CD4-positive, alpha-beta T cell treated with Interleukin-4 for 1 hour (primary cell): ENCODE results near the gene FOXP2.
"Not testable (repeated sequence)": the region's sequence is repeated elsewhere in the genome, so short reads cannot be mapped to it uniquely, and the experiment has no call there.

Source experiments
- DNase-seq, 2 donors: peaks; one replicate each; pipeline ENCODE4 v3.0.0-alpha.2; 2020 to 2022

The FOXP2 gene

DNA sequence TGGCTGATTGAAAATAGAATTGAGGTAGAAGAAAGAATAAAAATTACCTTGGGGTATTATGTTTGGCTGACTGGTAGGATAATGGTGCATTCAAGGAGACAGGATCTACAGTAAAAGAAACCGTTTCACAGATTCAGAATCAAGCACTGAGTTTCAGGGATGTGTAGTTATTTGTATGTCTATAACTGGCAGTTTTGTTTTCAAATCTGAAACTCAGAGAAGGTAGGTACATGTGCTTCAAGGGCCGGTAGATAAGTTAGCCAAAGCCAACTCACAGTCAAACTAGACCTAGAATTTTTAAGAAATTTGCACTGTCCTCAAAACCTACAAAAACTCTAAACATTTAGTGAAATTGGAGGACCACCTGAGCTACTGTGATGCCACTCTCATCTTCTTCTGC, 191.5 kb downstream of the FOXP2 start:
- DNase-seq, result no peak

DNA sequence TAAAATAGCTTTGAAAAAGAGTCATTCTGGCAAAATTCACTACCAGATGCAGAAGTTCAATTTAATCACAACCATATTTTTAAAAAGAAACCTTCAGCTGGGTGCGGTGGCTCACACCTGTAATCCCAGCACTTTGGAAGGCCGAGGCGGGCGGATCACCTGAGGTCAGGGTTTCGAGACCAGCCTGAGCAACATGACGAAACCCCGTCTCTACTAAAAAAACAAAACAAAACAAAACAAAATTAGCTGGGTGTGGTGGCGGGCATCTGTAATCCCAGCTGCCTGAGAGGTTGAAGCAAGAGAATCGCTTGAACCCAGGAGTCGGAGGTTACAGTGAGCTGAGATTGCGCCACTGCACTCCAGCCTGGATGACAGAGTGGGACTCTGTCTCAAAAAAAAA, 194.2 kb downstream of the FOXP2 start:
- not testable (repeated sequence) for DNase-seq

- no peak for DNase-seq
These were observed 205.6 kb downstream of the FOXP2 start for GRCh38 chr7:114620208-114620607.

DNA sequence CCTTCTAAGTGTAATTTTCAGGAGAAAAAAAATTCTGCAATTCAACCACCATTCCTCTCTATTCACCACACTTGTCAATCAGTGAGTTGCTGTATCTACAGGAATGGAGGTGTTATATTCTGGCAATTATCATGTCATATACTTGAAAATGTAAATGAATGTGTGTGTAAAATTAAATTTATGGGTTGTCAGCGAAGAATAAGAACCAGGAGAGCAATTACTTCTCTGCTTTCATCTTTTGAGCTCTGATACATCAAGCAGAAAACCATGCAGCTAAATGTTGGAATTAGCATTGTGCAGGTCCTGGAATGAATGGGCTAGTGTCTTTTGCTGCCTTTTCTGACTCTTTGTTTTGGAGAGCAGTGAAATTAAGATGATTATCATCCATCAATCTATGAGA, 207.6 kb downstream of the FOXP2 start:
- no peak for DNase-seq

DNA sequence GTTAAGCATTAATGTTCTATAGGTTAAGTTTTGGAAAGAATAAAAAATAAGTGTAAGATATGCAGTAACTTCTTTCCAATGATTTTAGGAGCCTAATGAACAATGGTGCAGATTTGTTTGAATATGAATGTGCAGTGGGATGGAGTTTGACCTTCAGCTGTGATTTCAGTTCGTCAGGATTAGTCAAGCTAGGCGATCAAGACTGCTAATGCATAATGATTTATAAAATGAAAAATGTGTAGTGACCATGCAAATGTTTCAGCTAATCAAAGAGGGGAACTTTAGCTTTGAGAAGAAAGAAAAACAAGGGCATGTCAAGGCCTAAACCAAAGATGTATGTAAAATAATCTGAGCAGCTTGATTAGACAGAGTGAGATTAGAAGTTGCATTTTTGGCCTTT, 208.5 kb downstream of the FOXP2 start:
- no peak for DNase-seq

- no peak for DNase-seq
These were observed 212.6 kb downstream of the FOXP2 start for GRCh38 chr7:114627231-114627630.

- DNase-seq, result no peak
These were observed 213.7 kb downstream of the FOXP2 start for GRCh38 chr7:114628362-114628761.

DNA sequence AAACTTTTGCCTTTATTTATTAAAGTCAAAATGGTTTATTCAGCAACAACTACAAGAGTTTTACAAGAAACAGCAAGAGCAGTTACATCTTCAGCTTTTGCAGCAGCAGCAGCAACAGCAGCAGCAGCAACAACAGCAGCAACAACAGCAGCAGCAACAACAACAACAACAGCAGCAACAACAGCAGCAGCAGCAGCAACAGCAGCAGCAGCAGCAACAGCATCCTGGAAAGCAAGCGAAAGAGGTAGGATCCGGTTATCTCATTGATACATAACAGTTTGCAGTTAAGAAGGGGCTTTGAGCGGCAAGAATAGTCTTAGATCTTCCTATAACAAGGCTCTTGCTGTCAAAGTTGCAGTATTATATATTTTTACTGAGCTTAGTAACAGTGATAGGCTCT, 215.1 kb downstream of the FOXP2 start:
- no peak for DNase-seq

- no peak for DNase-seq
These were observed 215.8 kb downstream of the FOXP2 start for GRCh38 chr7:114630201-114630990.

DNA sequence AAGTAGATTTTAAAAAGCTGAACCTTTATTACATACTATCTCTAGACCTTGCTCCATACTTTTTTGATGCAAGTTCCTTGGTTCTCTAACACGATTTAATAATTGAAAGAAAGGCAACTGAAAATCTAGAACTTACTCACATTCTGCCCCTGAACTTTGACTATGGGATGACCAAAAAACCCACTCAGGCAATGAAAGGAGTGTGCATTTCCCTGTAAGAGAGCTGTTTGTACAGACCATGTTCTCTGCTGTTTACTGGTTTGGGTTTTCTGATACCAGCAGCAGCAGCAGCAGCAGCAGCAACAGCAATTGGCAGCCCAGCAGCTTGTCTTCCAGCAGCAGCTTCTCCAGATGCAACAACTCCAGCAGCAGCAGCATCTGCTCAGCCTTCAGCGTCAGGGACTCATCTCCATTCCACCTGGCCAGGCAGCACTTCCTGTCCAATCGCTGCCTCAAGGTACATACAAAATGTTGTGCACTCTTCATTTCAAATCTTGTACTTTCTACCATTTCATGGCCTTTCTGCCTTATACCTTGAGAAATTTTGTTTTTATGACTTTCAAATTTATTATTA, 216.7 kb downstream of the FOXP2 start:
- no peak for DNase-seq

DNA sequence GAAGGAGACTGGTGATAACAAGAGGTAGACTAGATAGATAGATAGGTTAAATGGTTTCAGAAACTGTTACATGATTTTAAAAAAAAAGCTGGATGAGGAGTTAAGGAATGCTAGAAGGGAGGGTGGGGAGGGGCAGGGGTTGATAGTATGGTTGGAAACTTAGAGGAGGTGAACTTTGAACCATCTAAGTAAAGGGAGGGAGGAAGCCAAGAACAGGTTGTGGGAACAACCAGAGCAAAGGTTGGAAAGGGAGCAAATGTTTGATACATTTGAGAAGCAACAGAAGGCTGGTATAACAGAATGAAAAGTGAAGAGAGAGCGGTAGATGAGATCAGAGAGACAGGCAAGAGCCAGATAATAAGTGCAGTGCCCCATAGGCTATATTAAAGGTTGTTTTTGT, 224.8 kb downstream of the FOXP2 start:
- no peak for DNase-seq

GRCh38 chr7:114644455-114644854, 229.8 kb downstream of the FOXP2 start:
- no peak for DNase-seq

- no peak for DNase-seq
These were observed 230.8 kb downstream of the FOXP2 start for GRCh38 chr7:114645451-114645850.

DNA sequence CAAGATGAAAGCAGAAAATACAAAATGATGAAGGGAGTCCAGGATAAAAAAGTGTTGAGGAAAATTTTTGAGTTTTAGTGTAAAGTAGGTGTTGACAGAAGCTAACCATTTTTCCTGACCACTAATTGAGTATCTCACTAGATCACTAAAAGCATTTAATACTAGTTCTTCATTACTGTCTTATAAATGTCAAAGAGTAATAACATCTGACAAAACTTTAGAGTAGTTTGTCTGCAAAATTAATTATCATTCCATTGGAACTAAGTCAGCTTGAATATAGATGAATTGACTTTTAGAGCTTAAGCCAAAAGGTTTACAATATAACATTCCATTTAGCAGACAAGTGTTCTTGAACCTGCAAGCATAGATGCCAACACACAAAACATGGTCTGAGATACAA, 232.9 kb downstream of the FOXP2 start:
- DNase-seq, result no peak

DNA sequence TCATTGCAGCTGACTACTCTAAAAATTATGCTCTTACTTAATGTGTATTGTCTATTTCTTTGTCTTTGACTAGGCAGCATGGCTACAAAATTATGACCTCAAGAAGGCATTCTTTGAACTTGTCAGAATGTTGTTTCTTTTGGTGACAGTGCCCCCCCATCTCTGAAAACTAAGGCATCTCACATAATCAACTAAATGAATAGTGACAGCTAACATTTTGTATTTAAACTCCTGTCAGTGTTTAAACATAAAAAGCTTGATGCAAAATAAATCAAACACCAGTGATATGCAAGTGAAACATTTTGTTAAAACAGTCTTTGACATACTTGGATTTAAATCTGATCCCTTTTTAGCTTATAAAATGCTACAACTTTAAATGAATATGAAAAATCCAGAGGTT, 233.5 kb downstream of the FOXP2 start:
- DNase-seq, result no peak

DNA sequence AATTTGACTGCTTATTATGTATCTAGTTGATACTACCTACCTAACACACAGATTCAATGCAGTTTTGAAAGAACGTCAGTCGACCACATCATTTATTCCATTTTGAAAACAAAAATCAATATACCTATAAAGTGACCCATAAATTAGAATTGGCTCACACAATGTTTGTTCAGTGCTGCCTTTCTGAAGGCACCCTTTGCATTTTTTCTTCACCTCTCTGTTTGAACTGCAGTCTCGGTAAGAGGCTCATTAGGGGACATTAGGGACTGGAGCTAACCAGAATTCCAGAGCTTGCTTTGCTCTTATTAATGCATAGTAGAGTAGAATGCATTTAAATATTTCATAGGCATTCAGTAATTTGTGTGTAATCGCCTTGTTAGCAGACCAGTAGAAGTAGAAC, 234.1 kb downstream of the FOXP2 start:
- no peak for DNase-seq

- DNase-seq, result no peak
These were observed 235.1 kb downstream of the FOXP2 start for GRCh38 chr7:114649689-114650088.

GRCh38 chr7:114650491-114650890, 235.9 kb downstream of the FOXP2 start:
- DNase-seq, result no peak

GRCh38 chr7:114652041-114652440, 237.4 kb downstream of the FOXP2 start:
- DNase-seq, result no peak

GRCh38 chr7:114653364-114654088, 238.9 kb downstream of the FOXP2 start:
- DNase-seq, result no peak

DNA sequence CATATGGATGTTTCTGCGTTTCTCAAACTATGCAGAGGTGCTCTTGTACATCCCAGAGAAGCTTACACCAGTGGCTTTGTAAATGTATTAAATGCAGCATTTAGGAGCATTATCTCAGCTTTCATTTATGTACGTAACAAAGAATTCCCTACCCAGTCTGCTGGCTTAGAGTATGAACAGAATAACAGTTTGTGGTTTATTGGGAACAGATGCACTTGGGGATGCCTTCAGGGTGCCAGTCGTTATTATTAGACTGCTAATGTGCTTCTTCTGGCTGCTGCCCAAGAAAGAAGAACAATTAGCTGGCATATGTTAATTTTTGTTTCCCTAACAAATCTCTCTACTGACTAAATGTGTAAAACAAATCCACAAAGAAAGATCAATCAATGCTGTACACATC, 241.9 kb downstream of the FOXP2 start:
- no peak for DNase-seq

DNA sequence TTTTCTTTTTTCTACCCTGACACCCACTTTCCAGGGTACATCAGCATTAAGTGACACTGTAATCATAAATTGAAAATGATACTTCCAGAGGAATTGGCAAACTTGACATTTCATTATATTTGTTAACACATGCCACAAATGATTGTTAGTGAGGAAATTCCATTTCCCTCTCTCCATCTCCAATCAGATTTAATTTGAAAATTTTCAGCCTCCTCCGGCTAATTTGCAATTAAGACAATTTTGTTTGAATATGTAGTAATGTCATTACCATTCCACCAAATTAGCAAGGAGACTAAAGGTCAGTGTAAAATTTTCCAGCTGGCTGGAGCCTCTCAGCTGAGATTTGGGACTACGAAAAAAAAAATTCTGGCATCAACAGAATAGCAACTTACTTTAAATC, 242.7 kb downstream of the FOXP2 start:
- no peak for DNase-seq

DNA sequence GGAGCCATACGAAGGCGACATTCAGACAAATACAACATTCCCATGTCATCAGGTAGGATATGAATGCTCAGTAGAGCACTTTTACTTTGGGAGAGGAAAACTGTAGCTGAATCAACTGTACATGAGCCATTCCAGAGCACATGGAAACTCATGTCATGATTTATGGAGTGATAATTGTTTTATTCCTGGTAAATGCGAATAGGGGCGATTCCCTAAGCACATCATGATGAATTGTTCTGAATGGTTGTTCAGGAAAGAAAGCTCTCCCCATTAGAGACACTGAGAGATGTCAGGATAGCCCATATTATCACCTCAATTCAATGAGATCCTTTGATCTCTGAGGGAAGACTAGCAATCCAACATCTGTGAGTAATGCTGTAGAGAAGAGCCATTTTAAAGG, 243.6 kb downstream of the FOXP2 start:
- no peak for DNase-seq

DNA sequence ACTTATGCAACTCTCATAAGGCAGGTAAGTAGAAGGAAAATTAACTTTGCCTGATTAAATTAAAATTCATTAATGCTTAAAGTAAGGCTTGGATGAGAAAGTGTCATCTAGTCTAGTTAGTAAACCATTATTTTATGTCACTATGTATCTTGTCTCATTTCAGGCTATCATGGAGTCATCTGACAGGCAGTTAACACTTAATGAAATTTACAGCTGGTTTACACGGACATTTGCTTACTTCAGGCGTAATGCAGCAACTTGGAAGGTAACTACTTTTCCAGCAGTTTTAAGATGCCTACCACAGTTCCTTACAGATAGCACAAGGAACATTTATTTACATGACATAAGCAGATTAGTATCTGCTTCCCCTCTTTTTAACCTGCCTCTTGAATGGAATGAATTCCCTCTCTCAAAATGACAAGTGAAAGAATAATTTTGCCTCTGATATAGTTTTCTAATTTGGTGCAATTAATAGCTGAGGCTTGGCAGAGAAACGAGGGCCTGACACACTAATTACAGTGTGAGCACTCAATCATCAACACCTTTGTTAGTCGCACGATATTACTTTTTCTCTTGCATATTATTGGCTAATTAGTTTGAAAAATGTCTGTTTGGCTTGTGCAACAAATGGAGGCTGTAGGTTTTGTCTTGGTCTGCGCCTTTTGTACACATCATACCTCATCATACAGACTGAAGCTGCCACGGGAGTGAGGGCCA, 245.0 kb downstream of the FOXP2 start:
- DNase-seq, result no peak
